GM18951 (cell line): ENCODE data around the gene CUL5.

Experiments used
- POLR2A ChIP-seq: IDR thresholded peaks from 4 replicates; pipeline ENCODE4 v1.6.1; 2011; ENCODE audit warnings: mild to moderate bottlenecking; ENCODE audit not compliant: insufficient read length, insufficient read depth; ENCODE audit errors: extremely low read depth
- in situ Hi-C: fragments of 300-500 bp; cut with MboI; formaldehyde crosslinking; loops from one replicate; pipeline ENCODE4 v1.12.0; 2022; ENCODE audit warnings: low sequenced_read_pairs, mixed read lengths, inconsistent platforms; ENCODE audit not compliant: unreplicated experiment

Gene CUL5

DNA sequence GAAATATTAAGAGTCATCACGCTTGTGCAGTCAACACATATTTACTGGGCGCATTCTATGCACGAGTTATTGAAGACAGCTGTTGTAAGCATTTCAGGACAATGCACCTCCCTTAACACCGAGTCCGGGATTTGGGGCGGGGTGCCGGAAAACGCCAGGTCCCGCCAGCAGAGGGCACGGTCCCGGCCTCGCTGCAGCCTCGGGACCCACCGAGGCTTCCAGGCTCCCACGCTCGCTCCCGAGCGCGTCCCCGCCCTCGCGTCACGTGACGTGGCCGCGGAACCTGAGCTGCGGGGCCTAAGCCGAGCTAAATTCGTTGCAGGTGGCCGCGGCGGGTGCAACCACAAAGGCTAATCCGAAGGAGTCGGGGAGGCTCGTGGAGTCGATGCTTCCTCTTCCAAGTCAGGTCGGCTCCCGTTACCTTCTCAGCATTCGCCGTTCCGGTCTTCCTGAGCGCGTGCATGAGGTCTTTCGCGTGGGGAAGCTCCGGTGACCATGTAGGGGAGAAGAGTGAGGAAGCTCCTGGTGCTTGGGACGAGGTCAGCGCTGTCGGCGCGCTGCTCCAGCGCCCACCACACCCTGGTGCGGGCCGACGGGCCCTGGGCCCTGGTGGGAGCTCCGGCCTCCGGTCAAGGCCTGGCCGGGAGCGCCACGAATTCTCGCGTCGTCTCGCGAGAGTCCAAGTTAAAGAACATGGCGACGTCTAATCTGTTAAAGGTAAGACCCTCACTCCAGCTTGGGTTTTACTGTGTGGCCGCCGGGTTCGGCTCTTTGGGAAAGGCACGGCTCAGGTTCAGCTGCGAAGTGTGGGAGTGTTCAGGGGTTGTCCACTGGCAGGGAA is at the start of gene CUL5:
Gene CUL5 (plus strand): TSS at position 243 of the 841 bp plus-strand sequence. CDS start 451 bp downstream, at position 694.
- in situ Hi-C loops: no loop called here
- peak; percentile 82 for TF ChIP-seq POLR2A

DNA sequence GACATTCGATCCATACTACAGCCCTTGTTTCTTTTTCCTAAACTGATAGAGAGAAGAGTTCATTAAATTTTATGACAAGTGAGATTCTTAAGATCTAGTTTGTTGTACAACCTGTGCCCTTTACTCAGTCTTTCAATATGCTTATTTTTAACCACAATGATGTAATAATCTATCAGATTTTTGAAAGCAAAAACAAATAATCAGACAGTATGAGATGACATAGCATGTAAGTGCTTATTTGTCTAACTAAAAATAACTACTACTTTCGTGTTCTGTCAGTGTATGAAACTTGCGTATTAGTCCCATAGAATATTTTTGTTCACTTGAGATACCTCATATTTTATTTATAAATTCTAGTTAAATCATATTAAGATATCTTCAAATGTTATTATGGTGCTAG is 47.2 kb upstream of the CUL5 start:
- in situ Hi-C loops: no loop called here
- TF ChIP-seq POLR2A: no peak

DNA sequence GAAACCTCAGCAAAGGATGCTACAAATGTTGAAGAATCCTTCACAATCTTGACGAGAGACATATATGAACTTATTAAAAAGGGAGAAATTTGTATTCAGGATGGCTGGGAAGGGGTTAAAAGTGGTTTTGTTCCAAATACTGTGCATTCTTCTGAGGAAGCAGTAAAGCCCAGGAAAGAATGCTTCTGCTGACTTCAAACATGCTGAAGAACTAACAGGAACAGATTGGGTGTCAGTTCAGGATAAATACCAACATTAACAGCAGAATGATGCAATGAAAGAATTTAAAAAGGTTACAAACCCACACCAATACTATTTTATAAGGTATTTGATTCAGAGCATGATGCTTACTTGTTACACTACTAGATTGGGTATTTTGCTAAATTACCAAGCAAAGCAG is 46.5 kb upstream of the CUL5 start:
- in situ Hi-C loops: no loop called here

DNA sequence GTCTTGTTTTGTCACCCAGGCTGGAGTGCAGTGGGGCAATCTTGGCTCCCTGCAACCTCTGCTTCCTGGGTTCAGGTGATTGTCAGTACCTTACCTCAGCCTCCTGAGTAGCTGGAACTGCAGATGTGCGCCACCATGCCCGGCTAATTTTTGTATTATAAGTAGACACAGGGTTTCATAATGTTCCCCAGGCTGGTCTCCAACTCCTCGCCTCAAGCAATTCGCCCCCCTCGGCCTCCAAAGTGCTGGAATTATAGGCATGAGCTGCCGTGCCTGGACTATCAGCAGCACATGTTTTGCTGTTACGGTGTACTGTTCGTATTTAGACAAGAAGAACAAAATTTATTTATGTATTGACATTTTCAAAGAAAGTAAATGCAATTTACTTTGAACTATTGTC is 45.6 kb upstream of the CUL5 start:
- no peak for TF ChIP-seq POLR2A
- in situ Hi-C loops: no loop called here

More for the DNA sequence above, 46.5 kb upstream of the CUL5 start:
- TF ChIP-seq POLR2A: no peak

DNA sequence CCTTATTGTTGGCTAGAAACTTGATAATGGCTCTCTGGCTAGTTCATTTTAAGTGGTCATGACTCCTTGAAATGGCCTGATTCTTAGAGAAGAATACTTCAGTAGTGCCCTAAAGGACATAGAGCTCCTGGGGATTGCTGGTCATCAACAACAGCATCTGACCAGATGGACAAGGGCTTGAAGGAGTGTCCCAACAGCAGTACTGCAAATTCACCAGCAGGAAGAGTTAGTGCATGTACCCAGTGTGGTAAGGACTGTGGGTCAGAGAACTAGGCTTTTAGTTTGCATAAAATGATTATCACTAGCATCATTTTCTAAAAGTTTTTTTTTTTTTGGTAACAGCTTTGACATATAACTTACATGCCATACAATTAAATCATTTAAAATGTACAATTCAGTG is 39.5 kb upstream of the CUL5 start:
- TF ChIP-seq POLR2A: no peak
- in situ Hi-C loops: no loop called here

GRCh38 chr11:107970049-107970448 is 38.6 kb upstream of the CUL5 start:
- no peak for TF ChIP-seq POLR2A
- in situ Hi-C loops: no loop called here

DNA sequence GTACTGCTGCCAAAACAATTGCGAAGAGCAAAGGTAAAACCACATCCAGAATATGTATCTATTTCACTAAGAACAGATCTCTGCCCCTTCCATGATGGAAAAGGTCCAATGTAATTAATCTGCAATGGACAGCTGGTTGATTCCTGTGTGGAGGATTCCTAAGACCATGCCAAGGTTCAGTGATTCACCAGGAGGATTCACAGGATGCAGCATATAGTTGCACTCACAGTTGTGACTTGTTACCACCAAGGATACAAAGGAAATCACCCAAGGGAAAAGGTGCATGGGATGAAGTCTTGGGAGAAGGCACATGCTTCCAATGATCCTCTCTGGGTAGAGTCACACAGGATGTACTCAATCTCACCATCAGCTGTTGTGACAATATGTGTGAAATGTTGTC is 35.1 kb upstream of the CUL5 start:
- TF ChIP-seq POLR2A: no peak
- in situ Hi-C loops: no loop called here

- TF ChIP-seq POLR2A: no peak
- in situ Hi-C loops: no loop called here
Observed at GRCh38 chr11:107988397-107989158, 20.1 kb upstream of the CUL5 start.

DNA sequence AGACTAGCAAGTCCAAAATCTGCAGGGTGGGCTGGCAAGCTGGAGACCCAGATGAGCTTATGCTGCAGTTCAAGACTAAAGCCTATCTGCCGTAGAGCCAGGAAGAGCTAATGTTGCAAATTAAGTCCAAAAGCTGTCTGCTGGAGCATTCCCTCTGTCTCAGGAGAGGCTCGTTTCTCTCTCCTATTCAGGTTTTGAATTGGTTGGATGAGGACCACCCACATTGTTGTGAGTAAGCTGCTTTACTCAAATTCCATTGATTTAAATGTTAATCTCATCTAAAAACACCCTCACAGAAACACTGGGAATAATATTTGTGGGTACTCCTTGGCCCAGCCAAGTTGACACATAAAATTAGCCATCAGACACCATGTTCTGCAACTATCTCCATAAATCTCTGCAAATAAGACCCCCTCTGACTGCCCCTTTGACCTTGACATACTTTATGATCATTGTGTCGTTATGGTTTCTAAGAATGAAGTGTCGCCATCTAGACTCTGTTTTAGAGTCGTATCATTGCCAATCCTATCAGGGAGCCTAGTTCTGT is 16.8 kb upstream of the CUL5 start:
- no peak for TF ChIP-seq POLR2A
- in situ Hi-C loops: no loop called here

DNA sequence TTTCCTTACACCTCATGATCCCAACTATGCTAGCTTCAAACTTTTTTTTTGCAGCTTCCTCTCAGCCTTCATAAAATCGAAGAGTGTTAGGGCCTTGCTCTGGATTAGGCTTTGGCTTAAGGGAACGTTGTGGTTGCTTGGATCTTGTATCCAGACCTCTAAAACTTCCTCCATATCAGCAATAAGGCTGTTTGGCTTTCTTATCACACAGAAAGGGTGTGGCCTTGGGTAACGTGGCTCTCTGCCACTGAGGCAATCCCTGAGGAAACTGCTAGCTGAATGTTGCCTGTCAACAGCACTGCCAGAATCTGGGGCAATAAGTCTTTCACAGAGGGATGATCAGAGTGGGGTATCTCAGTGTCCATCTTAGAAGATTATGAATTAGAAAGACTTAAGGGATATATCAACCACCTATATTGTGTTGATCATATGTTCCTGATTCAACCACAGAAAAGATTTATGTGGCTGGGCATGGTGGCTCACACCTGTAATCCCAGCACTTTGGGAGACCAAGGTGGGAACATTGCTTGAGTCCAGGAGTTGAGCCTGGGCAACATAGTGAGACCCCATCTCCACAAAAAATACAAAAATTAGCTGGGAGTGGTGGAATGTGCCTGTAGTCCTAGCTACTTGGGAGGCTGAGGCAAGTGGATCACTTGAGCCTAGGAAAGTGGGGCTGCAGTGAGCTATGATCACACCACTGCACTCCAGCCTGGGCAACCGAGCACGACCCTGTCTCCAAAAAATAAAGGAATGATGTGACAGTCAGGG is 12.5 kb upstream of the CUL5 start:
- in situ Hi-C loops: no loop called here
- no peak for TF ChIP-seq POLR2A

- no peak for TF ChIP-seq POLR2A
- in situ Hi-C loops: no loop called here
Observed at GRCh38 chr11:107998761-107999160, 9.9 kb upstream of the CUL5 start.

DNA sequence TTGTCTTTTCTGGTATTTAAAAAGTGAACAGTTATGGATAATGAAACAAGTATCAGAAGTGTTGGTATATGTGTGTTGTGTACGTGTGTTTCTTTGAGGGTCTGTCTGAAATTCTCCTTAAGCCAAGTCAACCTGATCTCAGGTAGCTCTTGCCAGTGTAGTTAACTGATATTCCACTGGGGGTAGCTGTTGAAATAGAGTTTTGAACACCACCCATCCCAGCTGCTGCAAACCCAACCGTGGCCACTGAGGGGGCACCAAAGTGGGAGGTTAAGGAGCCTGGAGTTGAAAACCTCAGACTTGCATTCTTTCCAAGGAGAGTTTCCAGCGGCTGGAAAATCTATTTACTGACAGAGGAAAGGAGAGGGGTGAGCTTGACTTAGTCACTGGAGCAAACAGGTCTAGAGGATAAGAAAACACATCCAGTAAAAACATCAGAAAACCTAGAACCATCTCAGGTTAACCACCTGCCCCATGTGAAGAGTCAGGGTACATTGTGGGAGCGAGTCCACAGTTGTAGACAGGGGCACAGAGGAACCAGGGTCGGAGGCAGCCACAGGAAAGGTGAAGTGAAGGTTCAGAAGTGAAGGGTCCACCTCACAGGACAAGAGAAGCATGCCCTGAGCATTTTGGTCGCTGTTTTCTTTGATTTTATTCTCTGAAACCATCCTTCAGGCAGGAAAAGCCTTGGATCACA is 8.8 kb upstream of the CUL5 start:
- no peak for TF ChIP-seq POLR2A
- in situ Hi-C loops: no loop called here
